B cell (primary cell): ENCODE data around the gene CERS2. TPM values are rescaled to one million over a fixed set of nuclear protein-coding genes. Genes with fewer than 3 reads are reported as not detected.

Experiments used
- ATAC-seq: fragments of 200-7000 bp; cut with Tn5 transposase; one replicate; pipeline ENCODE4 v1.10.0; 2021; ENCODE audit warnings: low read depth, mild to moderate bottlenecking, moderate number of reproducible peaks, moderate library complexity
- CTCF ChIA-PET: fragments of 350-600 bp; sonication (Branson Sonifier 250); formaldehyde crosslinking; loops from one replicate; lab custom pipeline; 2021; ENCODE audit warnings: antibody characterized with exemption, inconsistent platforms; lab: Charles Lee
- POLR2A ChIA-PET: fragments of 350-600 bp; sonication (Branson Sonifier 250); formaldehyde crosslinking; loops from one replicate; lab custom pipeline; 2021; ENCODE audit warnings: antibody characterized with exemption; lab: Charles Lee
- DNase-seq: peaks from one replicate; pipeline ENCODE4 v3.0.0; 2013
- H2AFZ ChIP-seq: 2 replicates; pipeline ENCODE4 v1.6.1; 2012; ENCODE audit warnings: mild to moderate bottlenecking, low read depth, low read length; ENCODE audit not compliant: insufficient read depth, poor library complexity, severe bottlenecking
- H3K27ac ChIP-seq, 2 donors: 1 replicate in 1 of 2; 2 replicates in 1 of 2; pipeline ENCODE4 v1.5.1; 2012 to 2013; ENCODE audit warnings: low read length in 2 of 2, mild to moderate bottlenecking in 2 of 2, moderate library complexity in 1 of 2
- H3K27me3 ChIP-seq, 4 experiments: fragments of 200-600 bp in 1 of 4; sonication (generic) in 1 of 4; replicated peaks in 1 of 4; 1 replicate in 2 of 4; 2 replicates in 2 of 4; pipeline versions ENCODE4 v1.6.1 to v1.7.0; 2013 to 2016; ENCODE audit warnings: low read length in 3 of 4, mild to moderate bottlenecking in 2 of 4, mixed read lengths in 1 of 4, moderate library complexity in 1 of 4; ENCODE audit not compliant: insufficient read depth in 4 of 4, control insufficient read depth in 3 of 4; ENCODE audit errors: control extremely low read depth in 1 of 4
- H3K36me3 ChIP-seq, 2 experiments: replicated peaks in 1 of 2; 1 replicate in 1 of 2; 2 replicates in 1 of 2; pipeline versions ENCODE4 v1.6.1 to v1.7.1; 2013; ENCODE audit warnings: low read length in 1 of 2; ENCODE audit not compliant: insufficient read depth in 2 of 2, control insufficient read depth in 1 of 2; ENCODE audit errors: control extremely low read depth in 1 of 2, extremely low read depth in 1 of 2
- H3K4me1 ChIP-seq, 2 donors: fragments of 200-600 bp in 1 of 2; sonication (generic) in 1 of 2; 1 replicate in 1 of 2; 2 replicates in 1 of 2; pipeline versions ENCODE4 v1.5.1 to v1.6.1; 2013 to 2017; ENCODE audit warnings: low read length in 2 of 2; ENCODE audit not compliant: control insufficient read depth in 2 of 2, insufficient read depth in 2 of 2
- H3K4me2 ChIP-seq: replicated peaks from 2 replicates; pipeline ENCODE3; 2012; ENCODE audit warnings: mild to moderate bottlenecking, low read depth, low read length; ENCODE audit not compliant: poor library complexity, severe bottlenecking
- H3K4me3 ChIP-seq, 5 experiments: fragments of 200-600 bp in 1 of 5; sonication (generic) in 1 of 5; 1 replicate in 3 of 5; 2 replicates in 2 of 5; pipeline versions ENCODE4 v1.5.1 to v1.7.0; 2011 to 2016; ENCODE audit warnings: low read length in 4 of 5, mild to moderate bottlenecking in 4 of 5, low read depth in 2 of 5, control low read depth in 1 of 5, moderate library complexity in 1 of 5; ENCODE audit not compliant: insufficient read depth in 1 of 5; ENCODE audit errors: control extremely low read depth in 1 of 5, extremely low read depth in 1 of 5
- H3K79me2 ChIP-seq: fragments of 200-600 bp; sonication (generic); one replicate; pipeline ENCODE4 v1.6.0; 2016; ENCODE audit warnings: low read length; ENCODE audit not compliant: control insufficient read depth, insufficient read depth
- H3K9ac ChIP-seq: fragments of 200-600 bp; sonication (generic); 2 replicates; pipeline ENCODE4 v1.6.1; 2017; ENCODE audit warnings: mild to moderate bottlenecking, low read length, moderate library complexity
- H3K9me3 ChIP-seq, 3 donors: one replicate each; pipeline versions ENCODE4 v1.6.1 to v1.7.1; 2013; ENCODE audit warnings: low read length in 2 of 3; ENCODE audit not compliant: control insufficient read depth in 2 of 3, insufficient read depth in 1 of 3; ENCODE audit errors: control extremely low read depth in 1 of 3
- H4K20me1 ChIP-seq: 2 replicates; pipeline ENCODE4 v1.6.0; 2012; ENCODE audit warnings: mild to moderate bottlenecking, low read length; ENCODE audit not compliant: insufficient read depth, control insufficient read depth, poor library complexity, severe bottlenecking
- H3K27ac Mint-ChIP-seq: one replicate; pipeline ENCODE4 v1.8.0; 2021; ENCODE audit warnings: mixed read lengths
- H3K27me3 Mint-ChIP-seq: one replicate; pipeline ENCODE4 v1.8.0; 2021; ENCODE audit warnings: mixed read lengths
- H3K4me1 Mint-ChIP-seq: one replicate; pipeline ENCODE4 v1.8.0; 2021; ENCODE audit warnings: mixed read lengths
- H3K4me3 Mint-ChIP-seq: one replicate; pipeline ENCODE4 v1.8.0; 2021; ENCODE audit warnings: mixed read lengths
- H3K9me3 Mint-ChIP-seq: one replicate; pipeline ENCODE4 v1.8.0; 2022; ENCODE audit warnings: mixed read lengths; ENCODE audit not compliant: insufficient read depth
- CTCF ChIP-seq: fragments of 200-600 bp; IDR thresholded peaks from one replicate; pipeline ENCODE4 v1.8.0; 2022; ENCODE audit warnings: antibody characterized with exemption, mild to moderate bottlenecking
- EZH2 ChIP-seq: IDR thresholded peaks from 2 replicates; pipeline ENCODE4 v1.6.1; 2012; ENCODE audit warnings: borderline replicate concordance, low read depth, mild to moderate bottlenecking, moderate library complexity, low read length; ENCODE audit not compliant: insufficient read depth, poor library complexity, severe bottlenecking
- WGBS: methylation state at CpG from one replicate; pipeline ENCODE4 v1.1.5; 2013; ENCODE audit warnings: missing lambda C conversion rate; ENCODE audit not compliant: insufficient coverage; 5-methylcytosine and 5-hydroxymethylcytosine counted together
- intact Hi-C: fragments of 100-400 bp; cut with micrococcal nuclease; formaldehyde crosslinking; loops from one replicate; pipeline ENCODE4 v1.10.0; 2022
- polyA plus RNA-seq: library from polyadenylated mRNA; depleted of rRNA; stranded (reverse); fragments of >200 nt; gene quantifications from 2 replicates; pipeline ENCODE4 v1.2.3, GENCODE V29; 2012
- total RNA-seq, 2 donors: library from RNA; stranded (reverse); fragments of 120-200 nt in 1 of 2; gene quantifications; 1 replicate in 1 of 2; 2 replicates in 1 of 2; pipeline versions ENCODE4 v1.2.3 to v1.2.4, GENCODE V29; 2013 to 2022

Gene CERS2
- total and polyA plus RNA-seq, 2 donors (not counting 1 experiment from before 2014, with no cell fraction given) = 68.4 to 130 TPM

GRCh38 chr1:150973258-150973835, 1.3 kb downstream of the CERS2 start:
- POLR2A ChIA-PET = interaction anchor here (0.6 to 1.3 kb wide), 8 partner anchors 17 to 822 kb away, joined by 3 to 6 read pairs (median 4); partner anchors contain the start of genes ARNT, MINDY1 and VPS72
- CTCF ChIA-PET = interaction anchor here (1.0 to 1.5 kb wide), 4 partner anchors 23 to 158 kb away, joined by 3 to 8 read pairs (median 4); no protein-coding TSS in a partner anchor
- WGBS = 49% methylated on average over 9 of the region's 15 CpGs
- H3K4me2 ChIP-seq = peak overlapping the region; percentile 96
- Mint-ChIP-seq H3K9me3 (no peaks in the 10 kb centered on the region), H3K27me3 (no peaks in the 10 kb centered on the region), H3K27ac (peak overlapping the region; percentile 88), H3K4me3 (peak overlapping the region; percentile 88), H3K4me1 (peaks cover 54% of the 10 kb centered on the region)
- no peaks in the 10 kb centered on the region for H3K27me3 ChIP-seq
- H3K9ac ChIP-seq = peak overlapping the region; percentile 89
- H2AFZ ChIP-seq = peak overlapping the region; percentile 88
- intact Hi-C loops = no loop called here
- peak overlapping the region; percentile 58 to 87 (median 82) for H3K4me3 ChIP-seq
- peaks cover 55% of the 10 kb centered on the region for H3K79me2 ChIP-seq
- TF ChIP-seq CTCF (no peak), EZH2 (no peak)
- peaks cover 41 to 56% of the 10 kb centered on the region in 2 donors for H3K4me1 ChIP-seq
- peaks cover 47% of the 10 kb centered on the region for H4K20me1 ChIP-seq
- peak overlapping the region; percentile 65 to 82 for H3K27ac ChIP-seq
- DNase-seq (no peak), ATAC-seq (no peak)
- H3K9me3 ChIP-seq = no peaks in the 10 kb centered on the region
- H3K36me3 ChIP-seq = peaks cover 0 to 7% of the 10 kb centered on the region in 2 experiments

- H3K27ac ChIP-seq = peak overlapping the region in 1 of 2 donors; percentile 82
- H3K9ac ChIP-seq = peak overlapping the region; percentile 1
- peaks cover 0 to 14% of the 10 kb centered on the region in 2 experiments for H3K36me3 ChIP-seq
- H3K79me2 ChIP-seq = peaks cover 59% of the 10 kb centered on the region
- H3K27ac Mint-ChIP-seq = peak overlapping the region; percentile 88
- H3K27me3 Mint-ChIP-seq = no peaks in the 10 kb centered on the region
- peak overlapping the region; percentile 96 for H3K4me2 ChIP-seq
- no peak for DNase-seq
- peak overlapping the region; percentile 88 for H3K4me3 Mint-ChIP-seq
- peaks cover 37 to 52% of the 10 kb centered on the region in 2 donors for H3K4me1 ChIP-seq
- H2AFZ ChIP-seq = no peak overlapping the region
- peaks cover 50% of the 10 kb centered on the region for H3K4me1 Mint-ChIP-seq
- WGBS = 88% methylated on average over 2 of the region's 4 CpGs
- intact Hi-C loops = no loop called here
- TF ChIP-seq EZH2 = no peak
- H3K9me3 Mint-ChIP-seq = no peaks in the 10 kb centered on the region
- H3K27me3 ChIP-seq = no peaks in the 10 kb centered on the region
- ChIA-PET POLR2A (no interaction called here), CTCF (interaction anchor here (1.0 to 1.5 kb wide), 2 partner anchors 17 to 51 kb away, joined by 3 to 5 read pairs; no protein-coding TSS in a partner anchor)
- H4K20me1 ChIP-seq = peaks cover 52% of the 10 kb centered on the region
- H3K9me3 ChIP-seq = no peaks in the 10 kb centered on the region
- no peak overlapping the region for H3K4me3 ChIP-seq
- no peak for ATAC-seq
Measured at GRCh38 chr1:150972417-150972940, 2.2 kb downstream of the CERS2 start.
